Uterus (tissue), 4 donors: ENCODE measurements around the gene GLB1L. TPM values are rescaled to one million over a fixed set of nuclear protein-coding genes. Genes with fewer than 3 reads are reported as not detected.

Source experiments
- DNase-seq, 2 donors: peaks; one replicate each; pipeline ENCODE4 v3.0.0-alpha.2; 2019 to 2020
- H3K27ac ChIP-seq, 2 donors: fragments of 200-600 bp; sonication (generic); 1 replicate in 1 of 2; 2 replicates in 1 of 2; pipeline ENCODE4 v1.5.1; 2016 to 2018
- H3K27me3 ChIP-seq, 2 donors: fragments of 200-600 bp; sonication (generic); one replicate each; pipeline ENCODE4 v1.5.1; 2018 to 2019; ENCODE audit warnings: control low read depth in 1 of 2
- H3K36me3 ChIP-seq, 2 donors: fragments of 200-600 bp; sonication (generic); one replicate each; pipeline ENCODE4 v1.5.1; 2019; ENCODE audit warnings: control low read depth in 1 of 2
- H3K4me1 ChIP-seq, 2 donors: fragments of 200-600 bp; sonication (generic); one replicate each; pipeline ENCODE4 v1.5.1; 2018 to 2019; ENCODE audit warnings: control low read depth in 1 of 2
- H3K4me3 ChIP-seq, 2 donors: fragments of 200-600 bp; sonication (generic); 1 replicate in 1 of 2; 2 replicates in 1 of 2; pipeline ENCODE4 v1.5.1; 2018 to 2019; ENCODE audit warnings: mild to moderate bottlenecking in 1 of 2
- H3K9me3 ChIP-seq, 2 donors: fragments of 200-600 bp; sonication (generic); one replicate each; pipeline ENCODE4 v1.5.1; 2019; ENCODE audit warnings: control low read depth in 1 of 2
- POLR2A ChIP-seq, 2 donors: fragments of 450-650 bp; IDR thresholded peaks; one replicate each; pipeline ENCODE4 v1.6.1; 2016; ENCODE audit warnings: antibody characterized with exemption in 2 of 2, mild to moderate bottlenecking in 1 of 2, moderate library complexity in 1 of 2
- intact Hi-C: fragments of 100-400 bp; cut with DNase I; formaldehyde crosslinking; loops from one replicate; pipeline ENCODE4 v1.15.1; 2023; ENCODE audit warnings: low total_unique reads
- total RNA-seq, 4 donors: library from RNA; depleted of rRNA in 3 of 4; stranded (reverse); fragments of >200 nt in 3 of 4; gene quantifications; one replicate each; pipeline versions ENCODE4 v1.1.0 to v1.2.4, GENCODE V29; 2014 to 2023
- TF ChIP-seq, protein P1 (sequence below), 4 experiments: fragments of 200-600 bp in 2 of 4; fragments of 450-650 bp in 2 of 4; sonication (generic) in 2 of 4; IDR thresholded peaks; one replicate each; pipeline ENCODE4 v1.5.1; 2016 to 2019; ENCODE audit warnings: antibody characterized with exemption in 4 of 4, mild to moderate bottlenecking in 2 of 4, moderate library complexity in 1 of 4
- donor health status: DM: yes; HTN: yes; CAD: no.

The GLB1L gene
- total RNA-seq, 4 donors from 2014 or later: 8.2 to 20.7 (median 10.9) TPM

DNA sequence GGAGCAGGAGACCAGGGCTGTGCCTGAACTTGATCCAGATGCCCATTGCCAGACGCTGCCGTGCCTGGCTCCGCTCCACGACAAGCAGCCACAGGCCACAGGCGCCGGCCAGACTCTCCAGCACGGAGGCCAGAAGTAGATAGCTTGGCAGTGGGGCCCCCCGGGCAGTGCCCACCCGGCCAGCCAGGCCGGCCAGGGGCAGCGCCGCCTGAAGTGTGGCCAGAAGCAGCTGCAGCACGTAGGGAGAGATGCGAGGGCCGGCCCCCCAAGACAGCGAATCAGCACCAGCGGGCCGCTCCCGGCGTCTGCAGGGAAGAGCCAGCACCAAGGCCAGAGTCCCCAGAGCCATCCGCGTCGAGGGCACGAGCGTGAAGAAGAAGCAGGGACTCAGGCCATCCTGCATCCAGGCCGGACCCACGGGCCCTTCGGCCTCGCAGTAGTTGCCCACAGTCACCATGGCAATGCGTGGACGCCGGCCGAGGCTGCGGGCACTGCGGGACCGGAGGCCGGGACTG is 27.0 kb downstream of the GLB1L start:
- H3K36me3 ChIP-seq: no peaks in the 10 kb centered on the region
- intact Hi-C loops: loop anchor here (5.0 kb wide), 1 partner anchor 36 kb away; no protein-coding TSS in a partner anchor
- peak; percentile 60 to 65 for DNase-seq

DNA sequence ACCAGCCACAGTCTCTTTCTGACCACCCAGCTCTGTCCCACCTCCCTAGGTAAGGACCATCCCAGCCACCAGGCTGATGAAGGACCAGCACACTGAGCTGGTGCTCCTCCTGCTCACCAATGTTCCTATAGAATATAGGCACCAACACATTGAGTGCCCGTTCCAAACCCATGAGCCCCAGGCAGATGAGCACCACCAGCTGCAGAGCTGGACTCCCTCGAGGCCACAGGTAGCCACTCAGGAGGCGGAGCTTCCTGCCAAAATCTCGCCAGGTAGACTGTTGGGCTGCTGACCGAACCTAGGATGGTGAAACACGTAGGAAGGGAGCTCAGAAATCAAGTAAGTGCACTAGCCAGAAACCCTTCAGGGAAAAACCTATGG is 28.7 kb downstream of the GLB1L start:
- peaks cover 0 to 11% of the 10 kb centered on the region in 2 donors for H3K4me1 ChIP-seq
- intact Hi-C loops: loop anchor here (5.0 kb wide), 1 partner anchor 34 kb away; no protein-coding TSS in a partner anchor
- no peaks in the 10 kb centered on the region for H3K36me3 ChIP-seq
- no peaks in the 10 kb centered on the region for H3K9me3 ChIP-seq
- H3K27ac ChIP-seq: peak overlapping the region in 1 of 2 donors; percentile 82
- no peak for DNase-seq
- no peaks in the 10 kb centered on the region for H3K27me3 ChIP-seq
- TF ChIP-seq POLR2A (IDR thresholded peaks at IDR 0.05): no peak
- TF ChIP-seq, protein P1, sequence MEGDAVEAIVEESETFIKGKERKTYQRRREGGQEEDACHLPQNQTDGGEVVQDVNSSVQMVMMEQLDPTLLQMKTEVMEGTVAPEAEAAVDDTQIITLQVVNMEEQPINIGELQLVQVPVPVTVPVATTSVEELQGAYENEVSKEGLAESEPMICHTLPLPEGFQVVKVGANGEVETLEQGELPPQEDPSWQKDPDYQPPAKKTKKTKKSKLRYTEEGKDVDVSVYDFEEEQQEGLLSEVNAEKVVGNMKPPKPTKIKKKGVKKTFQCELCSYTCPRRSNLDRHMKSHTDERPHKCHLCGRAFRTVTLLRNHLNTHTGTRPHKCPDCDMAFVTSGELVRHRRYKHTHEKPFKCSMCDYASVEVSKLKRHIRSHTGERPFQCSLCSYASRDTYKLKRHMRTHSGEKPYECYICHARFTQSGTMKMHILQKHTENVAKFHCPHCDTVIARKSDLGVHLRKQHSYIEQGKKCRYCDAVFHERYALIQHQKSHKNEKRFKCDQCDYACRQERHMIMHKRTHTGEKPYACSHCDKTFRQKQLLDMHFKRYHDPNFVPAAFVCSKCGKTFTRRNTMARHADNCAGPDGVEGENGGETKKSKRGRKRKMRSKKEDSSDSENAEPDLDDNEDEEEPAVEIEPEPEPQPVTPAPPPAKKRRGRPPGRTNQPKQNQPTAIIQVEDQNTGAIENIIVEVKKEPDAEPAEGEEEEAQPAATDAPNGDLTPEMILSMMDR (IDR thresholded peaks at IDR 0.05): no peak
- H3K4me3 ChIP-seq: no peak overlapping the region

More for the DNA sequence above, 27.0 kb downstream of the GLB1L start:
- H3K27me3 ChIP-seq: no peaks in the 10 kb centered on the region
- TF ChIP-seq POLR2A (IDR thresholded peaks at IDR 0.05): no peak
- TF ChIP-seq, protein P1 (IDR thresholded peaks at IDR 0.05): no peak
- peak overlapping the region; percentile 61 to 82 for H3K27ac ChIP-seq
- peak overlapping the region; percentile 29 to 43 for H3K4me3 ChIP-seq
- H3K4me1 ChIP-seq: peaks cover 0 to 11% of the 10 kb centered on the region in 2 donors
- H3K9me3 ChIP-seq: no peaks in the 10 kb centered on the region

DNA sequence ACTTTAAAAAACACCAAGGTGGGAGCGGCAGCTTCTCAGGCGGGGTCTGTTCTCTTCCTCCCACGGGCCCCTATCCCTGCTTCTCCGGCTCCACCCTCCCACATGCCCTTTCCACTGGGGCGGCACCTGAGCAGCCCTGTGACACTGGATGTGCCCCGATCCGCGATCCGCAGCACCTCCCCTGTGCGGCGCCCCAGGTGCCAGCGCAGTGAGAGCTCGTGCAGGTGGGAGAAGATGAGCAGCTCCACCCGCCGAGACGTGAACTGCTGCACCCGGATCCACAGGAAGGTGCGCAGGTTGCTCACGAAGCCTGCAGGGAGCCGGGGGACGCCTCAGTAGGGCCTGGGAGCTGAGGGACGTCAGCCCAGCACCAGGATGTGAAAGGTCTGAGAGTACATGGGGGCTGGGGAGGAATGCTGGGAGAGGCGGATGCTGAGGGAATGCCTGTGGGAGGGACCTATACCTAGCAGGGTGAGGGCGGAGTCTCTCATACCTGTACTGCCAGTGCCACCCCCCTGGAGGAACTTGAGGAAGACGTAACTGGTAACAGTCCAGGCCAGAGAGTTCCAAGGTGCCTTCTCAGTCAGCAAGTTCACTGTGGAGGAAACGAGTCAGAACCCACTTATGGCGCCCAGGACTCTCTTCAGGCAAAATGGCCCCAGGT is 29.2 kb downstream of the GLB1L start:
- no peak overlapping the region for H3K4me3 ChIP-seq
- H3K27me3 ChIP-seq: no peaks in the 10 kb centered on the region
- H3K27ac ChIP-seq: peak overlapping the region in 1 of 2 donors; percentile 82
- TF ChIP-seq, protein P1 (IDR thresholded peaks at IDR 0.05): no peak
- TF ChIP-seq POLR2A (IDR thresholded peaks at IDR 0.05): no peak
- peaks cover 0 to 11% of the 10 kb centered on the region in 2 donors for H3K4me1 ChIP-seq
- H3K9me3 ChIP-seq: no peaks in the 10 kb centered on the region
- no peaks in the 10 kb centered on the region for H3K36me3 ChIP-seq
- no peak for DNase-seq
- intact Hi-C loops: loop anchor here (5.0 kb wide), 1 partner anchor 34 kb away; no protein-coding TSS in a partner anchor

DNA sequence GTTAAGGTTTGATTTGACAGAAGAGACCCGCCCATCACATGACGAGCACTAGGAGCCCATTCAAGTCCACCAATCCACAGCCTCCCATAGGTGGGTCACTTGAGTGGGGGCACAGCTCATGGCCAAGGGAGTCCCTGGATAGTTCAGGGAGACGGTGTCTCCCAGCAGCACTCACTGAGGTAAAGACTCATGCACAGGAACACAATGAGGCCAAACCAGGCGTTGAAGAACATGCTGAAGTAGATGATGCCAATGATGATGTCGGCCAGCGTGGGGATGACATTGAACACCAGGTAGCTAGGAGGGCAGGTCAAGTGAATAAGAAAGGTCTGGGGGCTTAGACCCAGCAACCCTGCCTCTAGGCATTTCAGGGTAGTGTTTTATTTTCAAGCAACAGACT is 30.5 kb downstream of the GLB1L start:
- H3K9me3 ChIP-seq: no peaks in the 10 kb centered on the region
- intact Hi-C loops: loop anchor here (5.0 kb wide), 1 partner anchor 32 kb away; no protein-coding TSS in a partner anchor
- no peak for DNase-seq
- TF ChIP-seq POLR2A (IDR thresholded peaks at IDR 0.05): no peak
- TF ChIP-seq, protein P1 (IDR thresholded peaks at IDR 0.05): no peak
- H3K4me1 ChIP-seq: peaks cover 0 to 11% of the 10 kb centered on the region in 2 donors
- no peak overlapping the region for H3K4me3 ChIP-seq
- H3K36me3 ChIP-seq: no peaks in the 10 kb centered on the region
- no peaks in the 10 kb centered on the region for H3K27me3 ChIP-seq
- H3K27ac ChIP-seq: no peak overlapping the region

DNA sequence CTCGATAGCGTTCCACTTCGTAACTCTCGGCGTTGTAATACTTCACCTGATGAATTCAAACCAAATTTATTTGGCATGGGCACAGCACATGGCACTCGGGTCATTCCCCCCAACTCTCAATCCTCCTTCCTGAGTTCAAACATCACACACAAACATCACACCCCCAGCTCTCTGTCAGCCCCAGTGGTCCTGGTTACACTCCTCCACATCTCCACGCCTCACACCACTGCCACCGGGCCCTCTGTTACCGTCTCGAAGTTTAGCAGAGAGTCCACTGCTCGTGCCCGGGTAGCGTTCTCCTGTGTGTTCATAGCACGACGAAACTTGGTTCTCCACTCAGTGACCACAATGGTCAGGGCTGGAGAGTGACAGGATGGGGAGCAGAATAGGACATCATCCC is 31.1 kb downstream of the GLB1L start:
- TF ChIP-seq, protein P1 (IDR thresholded peaks at IDR 0.05): no peak
- TF ChIP-seq POLR2A (IDR thresholded peaks at IDR 0.05): no peak
- H3K4me3 ChIP-seq: no peak overlapping the region
- H3K4me1 ChIP-seq: peaks cover 0 to 6% of the 10 kb centered on the region in 2 donors
- no peaks in the 10 kb centered on the region for H3K27me3 ChIP-seq
- intact Hi-C loops: no loop called here
- no peaks in the 10 kb centered on the region for H3K36me3 ChIP-seq
- H3K27ac ChIP-seq: no peak overlapping the region
- DNase-seq: no peak
- H3K9me3 ChIP-seq: no peaks in the 10 kb centered on the region
